H1 (cell line): ENCODE measurements around the gene ATG2B. TPM values are rescaled to one million over a fixed set of nuclear protein-coding genes. Genes with fewer than 3 reads are reported as not detected.
A peak's percentile ranks its signal among the peaks of the same experiment; 100 is the strongest.

Source experiments
- CTCF ChIA-PET: fragments of 300-600 bp; sonication (Branson Sonifier 250); formaldehyde crosslinking; loops from one replicate; lab custom pipeline; 2021; ENCODE audit not compliant: partially characterized antibody; lab: Charles Lee
- POLR2A ChIA-PET: fragments of 300-600 bp; sonication (Branson Sonifier 250); formaldehyde crosslinking; loops from one replicate; lab custom pipeline; 2021; ENCODE audit warnings: inconsistent platforms; ENCODE audit not compliant: partially characterized antibody; lab: Charles Lee
- DNase-seq, 2 experiments: peaks; one replicate each; pipeline versions ENCODE4 v3.0.0 to v3.0.0-alpha.2; 2010 to 2022; ENCODE audit warnings: low spot score in 2 of 2, low read depth in 1 of 2, mixed read lengths in 1 of 2
- FAIRE-seq: peaks from 2 replicates; lab custom pipeline; 2011; peaks lifted over from hg19 to GRCh38; lab: Jason Lieb, UNC
- H2AFZ ChIP-seq: 2 replicates; pipeline ENCODE4 v1.8.1; 2012; ENCODE audit warnings: low read length, inconsistent platforms
- H2AK5ac ChIP-seq: 2 replicates; pipeline ENCODE4 v1.6.1; 2013; ENCODE audit warnings: low read depth, low read length
- H2BK120ac ChIP-seq: replicated peaks from 2 replicates; pipeline ENCODE3; 2013; ENCODE audit warnings: low read depth, low read length, inconsistent platforms
- H2BK12ac ChIP-seq: 2 replicates; pipeline ENCODE4 v1.6.1; 2013; ENCODE audit warnings: low read depth, low read length
- H2BK15ac ChIP-seq: 2 replicates; pipeline ENCODE4 v1.6.1; 2013; ENCODE audit warnings: low read length
- H2BK20ac ChIP-seq: 2 replicates; pipeline ENCODE4 v1.6.1; 2013; ENCODE audit warnings: low read length
- H2BK5ac ChIP-seq: 2 replicates; pipeline ENCODE4 v1.6.1; 2013; ENCODE audit warnings: low read depth, low read length
- H3K14ac ChIP-seq: 2 replicates; pipeline ENCODE4 v1.6.1; 2013; ENCODE audit warnings: inconsistent platforms; ENCODE audit not compliant: insufficient read length
- H3K18ac ChIP-seq: 2 replicates; pipeline ENCODE4 v1.6.1; 2013; ENCODE audit warnings: low read length; ENCODE audit errors: extremely low read depth
- H3K23ac ChIP-seq: 2 replicates; pipeline ENCODE4 v1.6.1; 2013; ENCODE audit warnings: inconsistent platforms; ENCODE audit not compliant: insufficient read length
- H3K23me2 ChIP-seq: 2 replicates; pipeline ENCODE4 v1.6.1; 2013; ENCODE audit warnings: low read depth, low read length
- H3K27ac ChIP-seq: 2 replicates; pipeline ENCODE4 v1.6.1; 2011; ENCODE audit warnings: low read depth, low read length, inconsistent platforms
- H3K27me3 ChIP-seq, 4 experiments: replicated peaks in 1 of 4; 1 replicate in 1 of 4; 2 replicates in 3 of 4; pipeline versions ENCODE4 v1.6.1 to v1.8.1; 2011 to 2013; ENCODE audit warnings: low read length in 3 of 4, mild to moderate bottlenecking in 3 of 4, inconsistent platforms in 2 of 4, mixed read lengths in 2 of 4, moderate library complexity in 1 of 4; ENCODE audit not compliant: control insufficient read depth in 3 of 4, insufficient read depth in 3 of 4; ENCODE audit errors: extremely low read depth in 1 of 4
- H3K36me3 ChIP-seq, 4 experiments: 2 replicates each; pipeline versions ENCODE4 v1.6.1 to v1.8.1; 2011 to 2013; ENCODE audit warnings: mild to moderate bottlenecking in 4 of 4, low read length in 3 of 4, moderate library complexity in 2 of 4, control low read depth in 1 of 4, inconsistent platforms in 1 of 4; ENCODE audit not compliant: insufficient read depth in 4 of 4, control insufficient read depth in 2 of 4
- H3K4ac ChIP-seq: replicated peaks from 2 replicates; pipeline ENCODE3; 2013; ENCODE audit warnings: low read length, low read depth, mixed read lengths, inconsistent platforms; ENCODE audit not compliant: insufficient read length
- H3K4me1 ChIP-seq, 4 experiments: replicated peaks in 1 of 4; 1 replicate in 1 of 4; 2 replicates in 3 of 4; pipeline versions ENCODE4 v1.6.1 to v1.8.1; 2011 to 2013; ENCODE audit warnings: low read length in 3 of 4, inconsistent platforms in 2 of 4, mixed read lengths in 1 of 4; ENCODE audit not compliant: insufficient read depth in 4 of 4, control insufficient read depth in 3 of 4
- H3K4me2 ChIP-seq, 2 experiments: 2 replicates each; pipeline versions ENCODE4 v1.6.1 to v1.8.1; 2011 to 2013; ENCODE audit warnings: low read depth in 2 of 2, low read length in 2 of 2, control low read depth in 1 of 2, inconsistent platforms in 1 of 2, mild to moderate bottlenecking in 1 of 2; ENCODE audit not compliant: insufficient read depth in 1 of 2
- H3K4me3 ChIP-seq, 4 experiments: fragments of 200-600, 300-600 bp in 1 of 4; sonication (generic), shearing (Covaris generic), sonication (Bioruptor Twin) in 1 of 4; 2 replicates each; pipeline versions ENCODE4 v1.5.1 to v1.8.1; 2011 to 2016; ENCODE audit warnings: low read length in 4 of 4, low read depth in 3 of 4, control low read depth in 2 of 4, inconsistent platforms in 2 of 4, mild to moderate bottlenecking in 2 of 4, mixed read lengths in 1 of 4, moderate library complexity in 1 of 4; ENCODE audit not compliant: insufficient read depth in 2 of 4; ENCODE audit errors: extremely low read depth in 1 of 4
- H3K56ac ChIP-seq: replicated peaks from 2 replicates; pipeline ENCODE3; 2013; ENCODE audit warnings: low read depth, mild to moderate bottlenecking, mixed read lengths, low read length, inconsistent platforms; ENCODE audit not compliant: insufficient read length
- H3K79me1 ChIP-seq: 2 replicates; pipeline ENCODE4 v1.6.1; 2013; ENCODE audit warnings: low read depth, low read length, control low read depth
- H3K79me2 ChIP-seq, 2 experiments: 2 replicates each; pipeline versions ENCODE4 v1.6.1 to v1.8.1; 2012 to 2013; ENCODE audit warnings: low read length in 2 of 2, mild to moderate bottlenecking in 2 of 2, inconsistent platforms in 1 of 2; ENCODE audit not compliant: insufficient read depth in 2 of 2, control insufficient read depth in 1 of 2
- H3K9ac ChIP-seq, 4 experiments: replicated peaks in 1 of 4; 1 replicate in 1 of 4; 2 replicates in 3 of 4; pipeline versions ENCODE4 v1.6.1 to v1.8.1; 2011 to 2013; ENCODE audit warnings: low read depth in 3 of 4, low read length in 3 of 4, control low read depth in 2 of 4, mild to moderate bottlenecking in 2 of 4, moderate library complexity in 2 of 4, inconsistent platforms in 1 of 4; ENCODE audit errors: extremely low read depth in 1 of 4
- H3K9me3 ChIP-seq, 2 experiments: 2 replicates each; pipeline versions ENCODE4 v1.6.1 to v1.8.1; 2012 to 2013; ENCODE audit warnings: mild to moderate bottlenecking in 2 of 2, moderate library complexity in 2 of 2, control low read depth in 1 of 2, inconsistent platforms in 1 of 2, low read depth in 1 of 2, low read length in 1 of 2, mixed read lengths in 1 of 2; ENCODE audit not compliant: insufficient read depth in 2 of 2
- H4K20me1 ChIP-seq, 2 experiments: replicated peaks in 1 of 2; 2 replicates each; pipeline versions ENCODE3 to v1.8.1; 2011 to 2013; ENCODE audit warnings: inconsistent platforms in 2 of 2, low read length in 2 of 2, mild to moderate bottlenecking in 1 of 2; ENCODE audit not compliant: insufficient read depth in 2 of 2, control insufficient read depth in 1 of 2
- H4K5ac ChIP-seq: 2 replicates; pipeline ENCODE4 v1.6.1; 2013; ENCODE audit warnings: low read length, low read depth, mixed read lengths, inconsistent platforms; ENCODE audit not compliant: insufficient read length
- H4K8ac ChIP-seq: 2 replicates; pipeline ENCODE4 v1.8.0; 2013; ENCODE audit warnings: mild to moderate bottlenecking, moderate library complexity, low read length, inconsistent platforms; ENCODE audit not compliant: insufficient read depth; ENCODE audit errors: extremely low read depth
- H4K91ac ChIP-seq: replicated peaks from 2 replicates; pipeline ENCODE3; 2013; ENCODE audit warnings: low read length, mixed read lengths, inconsistent platforms; ENCODE audit not compliant: insufficient read length
- CEBPB ChIP-seq: IDR thresholded peaks from 2 replicates; pipeline ENCODE4 v1.6.1; 2012; ENCODE audit warnings: low read depth, low read length
- HDAC2 ChIP-seq, 2 experiments: fragments of 300-600 bp in 1 of 2; sonication (generic) in 1 of 2; IDR thresholded peaks; 2 replicates each; pipeline ENCODE4 v1.6.1; 2011 to 2012; ENCODE audit warnings: low read depth in 2 of 2, low read length in 2 of 2, mild to moderate bottlenecking in 2 of 2, moderate library complexity in 2 of 2, borderline replicate concordance in 1 of 2, inconsistent platforms in 1 of 2
- NANOG ChIP-seq: IDR thresholded peaks from 2 replicates; pipeline ENCODE4 v1.6.1; 2011; ENCODE audit warnings: low read length, low read depth, mild to moderate bottlenecking, inconsistent platforms; ENCODE audit not compliant: insufficient read depth, poor library complexity, severe bottlenecking
- WGBS, 2 experiments: shearing (Covaris generic) in 1 of 2; methylation state at CpG; one replicate each; pipeline versions ENCODE4 v1.1.6 to v1.1.7; 2013 to 2015; ENCODE audit warnings: low lambda C conversion rate in 2 of 2, mixed read lengths in 2 of 2, inconsistent platforms in 1 of 2, low coverage in 1 of 2, missing lambda C conversion rate in 1 of 2; ENCODE audit not compliant: insufficient replicate concordance in 2 of 2, insufficient coverage in 1 of 2, insufficient read length in 1 of 2; ENCODE audit errors: extremely low coverage in 1 of 2, missing lambda C conversion rate in 1 of 2; 5-methylcytosine and 5-hydroxymethylcytosine counted together
- polyA plus RNA-seq, 7 experiments: library from polyadenylated mRNA; depleted of rRNA in 3 of 7; stranded (reverse) in 5 of 7; unstranded in 2 of 7; fragments of >200 nt in 5 of 7; fragments of 200-250 nt in 2 of 7; gene quantifications; 1 replicate in 5 of 7; 2 replicates in 1 of 7; 4 replicates in 1 of 7; pipeline versions ENCODE4 v1.2.1 to v1.2.3, GENCODE V29; 2011 to 2013; ENCODE audit warnings: missing spikeins in 2 of 7, mixed read lengths in 2 of 7
- total RNA-seq: library from RNA; stranded (reverse); fragmentation: NEBNext Ultra II Directional; extraction: Animal tissue kit (Norgen Biotek cat#: 25700); gene quantifications from 2 replicates; pipeline ENCODE4 v1.2.1, GENCODE V29; 2021

Gene ATG2B
- total and polyA plus RNA-seq, 2 of the 8 experiments (the other 6 are each of a cell fraction or from before 2014, with no cell fraction given): 4.6 to 14.4 TPM

- Histone ChIP-seq H4K20me1 (no peaks in the 10 kb centered on the region), H3K23me2 (no peaks in the 10 kb centered on the region), H2BK5ac (no peak overlapping the region), H2AK5ac (no peak overlapping the region), H4K8ac (no peak overlapping the region), H3K4me2 (no peak overlapping the region)
- no peak for FAIRE-seq
- TF ChIP-seq HDAC2 (IDR thresholded peaks at IDR 0.05; ENCODE audit: borderline replicate concordance in 1 of 2, low read depth in 2 of 2, low read length in 2 of 2) (no peak), CEBPB (no peak), NANOG (peak; percentile 27)
- TF ChIP-seq, all 59 proteins: peak for 1
- H4K5ac ChIP-seq: no peak overlapping the region
- no peak overlapping the region for H3K9ac ChIP-seq
- H3K14ac ChIP-seq: no peak overlapping the region
- H2BK12ac ChIP-seq: no peak overlapping the region
- no peak overlapping the region for H2AFZ ChIP-seq
- no peaks in the 10 kb centered on the region for H3K79me2 ChIP-seq
- peaks cover 0 to 4% (median 2%) of the 10 kb centered on the region in 4 experiments; a peak in 3 of 7 replicates for H3K4me1 ChIP-seq
- H3K79me1 ChIP-seq: no peaks in the 10 kb centered on the region
- no peak overlapping the region for H3K4me3 ChIP-seq
- no peak overlapping the region for H3K56ac ChIP-seq
- H3K9me3 ChIP-seq: no peaks in the 10 kb centered on the region
- no peak overlapping the region for H3K23ac ChIP-seq
- no peak overlapping the region for H3K4ac ChIP-seq
- CTCF ChIA-PET: interaction anchor here (0.8 to 6.0 kb wide), 7 partner anchors 15 to 415 kb away, joined by 3 to 23 read pairs (median 3); no protein-coding TSS in a partner anchor
- no peak overlapping the region for H4K91ac ChIP-seq
- no peaks in the 10 kb centered on the region for H3K36me3 ChIP-seq
- H2BK120ac ChIP-seq: no peak overlapping the region
- no peak for DNase-seq
- H3K18ac ChIP-seq: no peak overlapping the region
- no peaks in the 10 kb centered on the region for H3K27me3 ChIP-seq
- no peak overlapping the region for H2BK20ac ChIP-seq
- 64% methylated on average over 3 of the region's 3 CpGs; no CpG with 5 or more reads in 1 of the 2 experiments for WGBS, 2 experiments
- H3K27ac ChIP-seq: no peak overlapping the region
- H2BK15ac ChIP-seq: no peak overlapping the region
- POLR2A ChIA-PET: interaction anchor here (0.7 kb wide), 1 partner anchor 46 kb away, joined by 3 read pairs; no protein-coding TSS in a partner anchor
Observed at GRCh38 chr14:96250485-96250884, 112.7 kb downstream of the ATG2B start.
